ENCODE data around the gene PCSK6. TPM values are rescaled to one million over a fixed set of nuclear protein-coding genes. Genes with fewer than 3 reads are reported as not detected.

PCSK6 gene
- total RNA-seq, 1 experiment from 2014 or later: 3.7 TPM

GRCh38 chr15:101521069-101521468 is 31.6 kb upstream of the PCSK6 start:
- BruUV-seq (replicated peaks): no TSS peak
- intact Hi-C loops (cut with micrococcal nuclease): no loop called here
- DNase-seq: no peak
- Histone ChIP-seq H3K9ac (ENCODE audit: low read length) (no peak overlapping the region), H3K4me3 (ENCODE audit: low read length) (no peak overlapping the region), H3F3A (ENCODE audit: low read length, unreplicated experiment) (no peaks in the 10 kb centered on the region), H4K20me1 (ENCODE audit: low read length) (no peaks in the 10 kb centered on the region), H3K79me2 (ENCODE audit: low read length) (no peaks in the 10 kb centered on the region), H2AFZ (ENCODE audit: low read length) (no peak overlapping the region), H3K4me1 (ENCODE audit: insufficient read depth, low read length) (no peaks in the 10 kb centered on the region), H3K27me3 (ENCODE audit: low read length) (peaks cover 50% of the 10 kb centered on the region), H3K27ac (ENCODE audit: low read length) (no peak overlapping the region), H3K9me2 (replicated peaks; ENCODE audit: low read length) (no peaks in the 10 kb centered on the region), H3K4me2 (ENCODE audit: low read length) (no peak overlapping the region), H3K9me3 (ENCODE audit: low read length) (peaks cover 7% of the 10 kb centered on the region; the same call in 1 of the 2 replicates), H3K36me3 (ENCODE audit: low read depth, low read length) (0 out of 2 replicates have a peak, but pooled peaks cover 4% of the 10 kb centered on the region)
- no peak for ATAC-seq
- no peak for TF ChIP-seq EZH2phosphoT487 (IDR thresholded peaks at IDR 0.05; ENCODE audit: borderline replicate concordance, low read length)
- ChIA-PET POLR2A (ENCODE audit: unreplicated experiment) (no interaction called here), CTCF (no interaction called here)

GRCh38 chr15:101520395-101520794 is 30.9 kb upstream of the PCSK6 start:
- Histone ChIP-seq H2AFZ (ENCODE audit: low read length) (no peak overlapping the region), H3K79me2 (ENCODE audit: low read length) (no peaks in the 10 kb centered on the region), H4K20me1 (ENCODE audit: low read length) (no peaks in the 10 kb centered on the region), H3K4me1 (ENCODE audit: insufficient read depth, low read length) (no peaks in the 10 kb centered on the region), H3K9me3 (ENCODE audit: low read length) (peaks cover 7% of the 10 kb centered on the region; the same call in 1 of the 2 replicates), H3F3A (ENCODE audit: low read length, unreplicated experiment) (no peaks in the 10 kb centered on the region), H3K36me3 (ENCODE audit: low read depth, low read length) (0 out of 2 replicates have a peak, but pooled peaks cover 4% of the 10 kb centered on the region), H3K9me2 (replicated peaks; ENCODE audit: low read length) (no peaks in the 10 kb centered on the region), H3K27me3 (ENCODE audit: low read length) (peaks cover 50% of the 10 kb centered on the region), H3K4me2 (ENCODE audit: low read length) (no peak overlapping the region), H3K9ac (ENCODE audit: low read length) (no peak overlapping the region), H3K4me3 (ENCODE audit: low read length) (no peak overlapping the region), H3K27ac (ENCODE audit: low read length) (no peak overlapping the region)
- intact Hi-C loops (cut with micrococcal nuclease): no loop called here
- ATAC-seq (no peak), DNase-seq (no peak)
- POLR2A ChIA-PET (ENCODE audit: unreplicated experiment): no interaction called here
- no TSS peak for BruUV-seq (replicated peaks)
- CTCF ChIA-PET: no interaction called here
- TF ChIP-seq EZH2phosphoT487 (IDR thresholded peaks at IDR 0.05; ENCODE audit: borderline replicate concordance, low read length): no peak
- TF ChIP-seq, protein P1, sequence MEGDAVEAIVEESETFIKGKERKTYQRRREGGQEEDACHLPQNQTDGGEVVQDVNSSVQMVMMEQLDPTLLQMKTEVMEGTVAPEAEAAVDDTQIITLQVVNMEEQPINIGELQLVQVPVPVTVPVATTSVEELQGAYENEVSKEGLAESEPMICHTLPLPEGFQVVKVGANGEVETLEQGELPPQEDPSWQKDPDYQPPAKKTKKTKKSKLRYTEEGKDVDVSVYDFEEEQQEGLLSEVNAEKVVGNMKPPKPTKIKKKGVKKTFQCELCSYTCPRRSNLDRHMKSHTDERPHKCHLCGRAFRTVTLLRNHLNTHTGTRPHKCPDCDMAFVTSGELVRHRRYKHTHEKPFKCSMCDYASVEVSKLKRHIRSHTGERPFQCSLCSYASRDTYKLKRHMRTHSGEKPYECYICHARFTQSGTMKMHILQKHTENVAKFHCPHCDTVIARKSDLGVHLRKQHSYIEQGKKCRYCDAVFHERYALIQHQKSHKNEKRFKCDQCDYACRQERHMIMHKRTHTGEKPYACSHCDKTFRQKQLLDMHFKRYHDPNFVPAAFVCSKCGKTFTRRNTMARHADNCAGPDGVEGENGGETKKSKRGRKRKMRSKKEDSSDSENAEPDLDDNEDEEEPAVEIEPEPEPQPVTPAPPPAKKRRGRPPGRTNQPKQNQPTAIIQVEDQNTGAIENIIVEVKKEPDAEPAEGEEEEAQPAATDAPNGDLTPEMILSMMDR (conservative IDR thresholded peaks at IDR 0.05; ENCODE audit: low read depth, low read length): no peak
- no peak for TF ChIP-seq EZH2 (IDR thresholded peaks at IDR 0.05; ENCODE audit: low read length, unreplicated experiment)

DNA sequence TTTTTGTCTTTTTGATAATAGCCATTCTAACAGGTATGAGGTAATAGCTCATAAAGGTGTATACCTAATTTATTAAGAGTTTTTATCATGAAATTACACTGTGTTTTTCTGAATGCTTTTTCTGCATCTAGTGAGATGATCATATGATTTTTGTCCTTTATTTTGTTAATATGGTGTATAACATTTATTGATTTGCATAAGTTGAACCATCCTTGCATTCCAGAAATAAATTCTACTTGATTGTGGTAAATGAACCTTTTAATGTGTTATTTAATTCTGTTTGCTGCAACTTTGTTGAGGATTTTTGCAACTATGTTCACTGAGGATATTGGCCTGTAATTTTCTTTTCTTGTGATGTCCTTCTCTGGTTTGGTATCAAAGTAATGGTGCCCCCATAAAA is 28.0 kb upstream of the PCSK6 start:
- CTCF ChIA-PET: no interaction called here
- no TSS peak for BruUV-seq (replicated peaks)
- no peak overlapping the region for H3K4me2 ChIP-seq (ENCODE audit: low read length)
- H4K20me1 ChIP-seq (ENCODE audit: low read length): no peaks in the 10 kb centered on the region
- POLR2A ChIA-PET (ENCODE audit: unreplicated experiment): no interaction called here
- DNase-seq (no peak), ATAC-seq (no peak)
- H3K9me3 ChIP-seq (ENCODE audit: low read length): peaks cover 7% of the 10 kb centered on the region; the same call in 1 of the 2 replicates
- peaks cover 48% of the 10 kb centered on the region for H3K27me3 ChIP-seq (ENCODE audit: low read length)
- TF ChIP-seq EZH2phosphoT487 (IDR thresholded peaks at IDR 0.05; ENCODE audit: borderline replicate concordance, low read length) (no peak), EZH2 (IDR thresholded peaks at IDR 0.05; ENCODE audit: low read length, unreplicated experiment) (no peak)
- TF ChIP-seq, protein P1 (conservative IDR thresholded peaks at IDR 0.05; ENCODE audit: low read depth, low read length): no peak
- no peak overlapping the region for H3K9ac ChIP-seq (ENCODE audit: low read length)
- H3K4me3 ChIP-seq (ENCODE audit: low read length): no peak overlapping the region
- H2AFZ ChIP-seq (ENCODE audit: low read length): no peak overlapping the region
- no peaks in the 10 kb centered on the region for H3K9me2 ChIP-seq (replicated peaks; ENCODE audit: low read length)
- no peak overlapping the region for H3K27ac ChIP-seq (ENCODE audit: low read length)
- intact Hi-C loops (cut with micrococcal nuclease): no loop called here
- no peaks in the 10 kb centered on the region for H3K79me2 ChIP-seq (ENCODE audit: low read length)
- H3F3A ChIP-seq (ENCODE audit: low read length, unreplicated experiment): no peaks in the 10 kb centered on the region
- 0 out of 2 replicates have a peak, but pooled peaks cover 4% of the 10 kb centered on the region for H3K36me3 ChIP-seq (ENCODE audit: low read depth, low read length)
- no peaks in the 10 kb centered on the region for H3K4me1 ChIP-seq (ENCODE audit: insufficient read depth, low read length)

Measured in PC-3 (cell line).